Astrocyte of the hippocampus (primary cell): ENCODE results near the gene ZBTB46.
"Not testable (repeated sequence)": the region's sequence is repeated elsewhere in the genome, so short reads cannot be mapped to it uniquely, and the experiment has no call there.

Experiments
- DNase-seq: peaks from one replicate; pipeline ENCODE4 v3.0.0; 2011; ENCODE audit warnings: low read depth, low spot score

Gene ZBTB46

DNA sequence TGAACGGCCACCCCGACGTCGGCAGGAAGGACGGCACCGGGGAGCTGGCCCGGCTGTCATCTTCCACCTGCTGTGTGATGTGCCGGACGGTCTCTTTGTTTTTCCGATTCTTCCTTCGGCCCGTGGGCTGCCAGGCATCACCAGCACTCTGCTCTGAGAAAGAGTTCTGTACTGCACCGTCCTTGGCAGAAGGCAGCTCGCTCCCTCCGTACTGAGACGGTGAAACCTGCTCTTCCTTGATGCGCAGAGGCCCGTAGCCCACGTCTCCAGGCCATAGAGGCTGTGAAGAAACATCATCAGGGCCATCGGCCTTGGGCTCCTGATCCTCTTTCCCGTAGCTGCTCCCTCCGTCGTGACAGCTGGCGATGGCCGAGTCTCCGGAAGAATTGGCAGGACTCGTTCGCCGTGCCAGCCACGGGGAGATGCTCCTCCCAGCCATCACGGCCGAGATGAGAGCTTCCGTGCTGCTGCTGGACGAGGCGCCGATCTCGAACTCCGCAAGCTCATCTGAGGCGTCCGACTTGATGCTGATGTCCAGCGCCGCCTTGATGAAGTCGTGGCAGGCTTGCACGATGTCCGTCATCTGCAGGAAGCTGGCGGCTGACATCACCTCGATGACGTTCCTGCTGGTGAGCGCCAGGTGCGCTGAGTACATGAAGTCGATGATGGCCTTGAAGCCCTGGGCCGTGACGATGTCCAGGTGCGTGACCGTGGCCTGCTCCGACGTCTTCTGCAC lies 41.1 kb downstream of the ZBTB46 start:
- no peak for DNase-seq

DNA sequence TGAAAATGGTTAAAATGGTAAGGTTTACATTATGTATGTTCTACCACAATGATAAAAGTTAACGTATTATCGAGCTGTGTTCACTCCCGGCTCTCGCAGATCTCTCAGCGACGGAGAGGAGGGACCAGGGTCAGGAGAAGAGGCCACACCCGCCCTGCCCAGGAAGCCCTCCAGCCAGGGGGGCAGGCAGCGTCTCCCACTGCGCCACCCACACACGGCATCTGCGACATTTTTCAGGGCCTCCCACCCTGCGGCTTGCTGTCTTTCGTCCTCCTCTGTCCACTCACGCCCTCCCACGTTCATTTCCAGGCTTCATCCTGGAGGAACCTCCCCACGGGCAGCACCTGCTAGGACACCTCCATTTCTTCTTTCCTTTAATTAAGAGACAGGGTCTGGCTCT lies 43.3 kb downstream of the ZBTB46 start:
- no peak for DNase-seq

DNA sequence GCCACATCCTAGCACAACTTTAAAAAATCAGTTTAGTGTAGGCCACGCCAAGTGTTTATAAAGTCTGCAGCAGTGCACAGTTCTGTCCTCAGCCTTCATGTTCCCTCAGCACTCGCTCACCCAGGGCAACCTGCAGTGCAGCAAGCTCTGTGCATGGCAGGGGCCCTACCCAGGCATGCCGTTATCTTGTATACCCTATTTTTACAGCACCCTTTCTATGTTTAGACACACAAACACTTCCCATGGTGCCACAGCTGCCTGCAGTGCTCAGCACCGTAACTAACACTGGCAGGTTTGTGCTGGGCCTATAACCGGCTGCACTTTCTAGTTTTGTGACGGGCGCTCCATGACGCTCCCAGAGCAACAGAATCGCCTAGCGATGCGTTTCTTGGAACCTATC lies 43.8 kb downstream of the ZBTB46 start:
- DNase-seq: no peak

DNA sequence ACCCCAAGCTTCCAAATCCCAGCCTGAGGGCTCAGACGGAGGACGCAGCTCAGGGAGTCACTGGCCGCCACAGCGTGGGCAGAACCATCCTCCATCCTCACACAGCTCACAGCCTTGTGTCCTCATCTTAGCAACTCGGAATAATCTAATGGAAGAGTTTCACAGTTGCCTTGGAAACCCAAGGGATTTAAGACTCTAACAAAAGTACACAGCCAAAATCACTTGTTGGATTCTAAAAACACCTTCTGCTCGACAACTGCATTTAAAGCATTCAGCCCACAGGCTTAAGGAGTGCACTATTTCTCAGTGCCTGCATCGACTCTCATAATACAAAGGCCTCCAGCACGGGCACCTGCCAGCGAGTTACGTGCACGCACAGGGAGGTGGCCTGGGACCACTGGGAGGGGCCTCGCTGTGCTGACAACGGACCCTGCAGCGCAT lies 45.4 kb downstream of the ZBTB46 start:
- no peak for DNase-seq

DNA sequence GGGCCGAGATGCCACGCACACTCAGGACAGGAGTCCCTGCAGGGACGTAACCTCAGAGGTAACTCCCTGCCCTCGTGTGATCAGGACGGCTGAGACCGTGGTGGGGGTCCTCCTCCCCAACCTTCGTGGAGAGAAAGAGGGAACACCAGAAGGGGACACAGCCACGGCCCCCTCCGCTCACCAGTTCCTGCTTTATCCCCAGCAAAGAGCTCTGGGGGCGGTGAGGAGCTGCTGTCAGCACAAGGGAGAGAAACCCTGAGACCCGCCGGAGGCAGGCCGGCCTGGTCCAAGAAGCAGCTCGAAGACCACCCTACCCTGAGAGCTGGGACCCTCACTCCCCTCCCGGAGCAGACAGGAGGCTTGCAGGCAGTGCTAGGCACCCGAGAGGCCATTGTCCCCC lies 47.1 kb downstream of the ZBTB46 start:
- DNase-seq: no peak

DNA sequence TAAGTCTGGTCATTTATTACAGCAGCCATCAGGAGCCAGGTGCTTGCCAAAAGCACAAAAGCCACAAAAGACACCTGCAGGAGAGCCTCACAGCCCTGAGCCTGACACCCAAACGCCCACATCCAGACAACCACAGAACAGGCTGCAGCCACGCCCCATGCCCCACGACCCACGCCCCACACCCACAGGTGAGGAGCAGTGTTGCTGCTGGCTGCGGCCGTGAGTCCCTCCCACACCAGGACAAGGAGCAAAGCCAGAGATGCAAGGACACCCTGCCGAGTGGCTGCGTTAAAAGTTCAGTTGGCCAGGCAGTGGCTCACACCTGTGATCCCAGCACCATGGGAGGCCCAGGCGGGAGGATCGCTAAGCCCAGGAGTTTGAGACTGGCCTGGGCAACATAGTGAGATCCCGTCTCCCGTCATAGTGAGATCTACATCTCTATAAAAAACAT lies 48.5 kb downstream of the ZBTB46 start:
- no peak for DNase-seq

DNA sequence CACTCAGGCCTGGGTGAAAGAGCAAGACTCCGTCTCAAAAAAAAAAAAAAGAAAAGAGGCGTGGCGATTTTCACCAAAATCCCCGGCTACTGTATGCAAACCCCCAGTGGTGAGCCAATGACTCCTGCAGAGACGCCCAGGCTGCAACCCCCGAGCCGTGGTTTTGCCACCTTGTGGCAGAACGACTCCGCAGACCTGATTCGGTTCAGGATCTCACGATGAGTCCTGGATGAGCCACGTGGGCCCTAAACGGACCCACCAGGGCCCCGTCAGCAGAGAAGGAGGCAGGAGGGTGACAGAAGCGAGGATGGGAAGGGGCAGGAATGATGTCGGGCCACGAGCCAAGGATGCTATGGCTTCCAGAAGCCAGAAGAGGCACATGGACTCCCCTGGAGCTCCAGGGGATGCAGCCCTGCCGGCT lies 49.0 kb downstream of the ZBTB46 start:
- DNase-seq: no peak

DNA sequence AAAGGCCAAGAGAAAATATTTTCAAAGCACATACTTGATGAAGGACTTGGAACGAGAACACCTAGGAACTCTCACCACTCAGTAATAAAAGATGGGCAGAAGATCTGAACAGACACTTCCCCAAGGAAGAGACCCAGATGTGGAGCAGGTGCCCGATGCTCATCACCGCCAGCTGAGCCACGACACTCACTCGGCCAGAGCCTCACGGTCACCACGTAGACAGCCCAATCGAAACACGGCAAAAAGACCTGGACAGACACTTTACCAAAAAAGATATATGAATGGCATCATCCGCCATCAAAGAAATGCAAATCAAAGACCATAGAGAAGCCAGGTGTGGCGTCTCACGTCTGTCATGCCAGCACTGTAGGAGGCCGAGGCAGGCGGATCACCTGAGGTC lies 49.9 kb downstream of the ZBTB46 start:
- DNase-seq: no peak

DNA sequence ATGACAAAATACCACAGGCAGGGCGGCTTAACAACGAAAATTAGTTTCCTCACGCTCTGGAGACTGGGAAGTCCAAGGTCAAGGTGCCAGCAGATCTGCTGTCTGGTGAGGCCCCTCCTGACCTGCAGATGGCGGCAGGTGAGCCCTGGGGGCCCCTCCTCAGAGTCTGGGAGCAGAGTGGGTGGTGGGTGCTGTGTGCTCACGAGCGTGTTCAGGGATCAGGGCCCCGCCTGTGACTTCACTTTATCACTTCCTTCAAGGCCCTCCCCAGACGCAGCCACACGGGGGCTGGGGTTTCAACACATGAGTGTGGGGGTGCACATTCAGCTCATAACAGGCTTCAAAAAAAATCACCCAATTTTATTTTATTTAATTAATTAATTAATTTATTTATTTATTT lies 52.2 kb downstream of the ZBTB46 start:
- no peak for DNase-seq

DNA sequence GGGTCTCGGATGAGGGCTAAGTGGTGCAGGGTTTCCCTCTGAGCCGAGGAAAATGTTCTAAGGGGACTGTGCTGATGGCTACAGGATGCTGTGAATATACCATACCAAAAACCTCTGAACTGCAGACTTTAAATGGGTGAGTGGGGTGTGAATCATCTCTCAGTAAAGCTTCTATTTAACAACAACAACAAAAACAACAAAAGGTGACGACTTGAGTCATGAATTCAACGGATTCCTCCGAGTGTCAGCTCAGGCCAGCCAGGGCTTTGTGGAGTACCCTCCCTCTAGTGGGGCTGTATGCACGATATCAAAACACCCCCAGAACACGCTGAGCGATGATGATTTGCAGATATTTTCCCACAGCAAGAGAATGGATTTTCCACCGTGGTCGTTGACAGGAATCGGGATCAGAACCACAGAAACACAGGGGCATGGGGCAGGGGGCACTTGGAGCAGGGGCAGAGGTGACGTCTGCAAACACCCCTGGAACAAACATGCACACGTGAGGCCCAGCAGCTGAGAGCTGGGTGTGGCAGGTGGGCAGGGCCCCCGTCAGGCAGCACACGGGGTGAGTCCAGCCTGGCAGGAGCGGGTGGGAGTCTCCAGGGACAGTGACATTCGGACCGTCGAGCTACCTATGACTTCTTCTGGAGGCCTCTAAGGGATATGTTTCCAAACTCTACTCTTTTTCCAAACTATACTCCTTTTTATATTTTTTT lies 52.9 kb downstream of the ZBTB46 start:
- peak; percentile 63 for DNase-seq

DNA sequence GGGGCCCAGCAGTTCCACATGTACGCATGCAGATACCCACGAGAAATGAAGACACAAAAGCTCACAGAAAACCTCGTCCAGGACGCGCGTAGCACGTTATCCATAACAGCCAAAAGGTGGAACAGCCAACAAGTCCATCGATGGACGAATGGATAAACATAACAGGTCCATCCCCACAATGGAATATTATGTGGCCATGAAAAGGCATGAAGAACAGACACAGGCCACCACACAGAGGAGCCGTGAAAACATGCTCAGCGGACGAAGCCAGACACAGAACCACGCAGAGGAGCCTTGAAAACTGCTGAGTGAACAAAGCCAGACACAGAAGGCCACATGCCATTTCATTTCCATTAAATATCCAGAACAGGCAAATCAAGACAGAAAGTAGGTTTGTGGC lies 53.5 kb downstream of the ZBTB46 start:
- no peak for DNase-seq

DNA sequence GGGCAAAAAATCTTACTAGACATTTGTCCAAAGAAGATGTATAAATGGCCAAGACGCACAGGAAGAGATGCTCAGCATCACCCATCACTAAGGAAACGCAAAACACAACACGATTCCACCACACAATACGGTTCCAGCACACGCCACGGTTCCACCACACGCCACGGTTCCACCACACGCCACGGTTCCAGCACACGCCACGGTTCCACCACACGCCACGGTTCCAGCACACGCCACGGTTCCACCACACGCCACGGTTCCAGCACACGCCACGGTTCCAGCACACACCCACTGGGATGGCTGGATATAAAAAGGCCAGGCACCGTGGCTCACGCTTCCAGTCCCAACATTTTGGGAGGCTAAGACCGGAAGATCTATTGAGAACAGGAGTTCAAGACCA lies 54.2 kb downstream of the ZBTB46 start:
- not testable (repeated sequence) for DNase-seq

DNA sequence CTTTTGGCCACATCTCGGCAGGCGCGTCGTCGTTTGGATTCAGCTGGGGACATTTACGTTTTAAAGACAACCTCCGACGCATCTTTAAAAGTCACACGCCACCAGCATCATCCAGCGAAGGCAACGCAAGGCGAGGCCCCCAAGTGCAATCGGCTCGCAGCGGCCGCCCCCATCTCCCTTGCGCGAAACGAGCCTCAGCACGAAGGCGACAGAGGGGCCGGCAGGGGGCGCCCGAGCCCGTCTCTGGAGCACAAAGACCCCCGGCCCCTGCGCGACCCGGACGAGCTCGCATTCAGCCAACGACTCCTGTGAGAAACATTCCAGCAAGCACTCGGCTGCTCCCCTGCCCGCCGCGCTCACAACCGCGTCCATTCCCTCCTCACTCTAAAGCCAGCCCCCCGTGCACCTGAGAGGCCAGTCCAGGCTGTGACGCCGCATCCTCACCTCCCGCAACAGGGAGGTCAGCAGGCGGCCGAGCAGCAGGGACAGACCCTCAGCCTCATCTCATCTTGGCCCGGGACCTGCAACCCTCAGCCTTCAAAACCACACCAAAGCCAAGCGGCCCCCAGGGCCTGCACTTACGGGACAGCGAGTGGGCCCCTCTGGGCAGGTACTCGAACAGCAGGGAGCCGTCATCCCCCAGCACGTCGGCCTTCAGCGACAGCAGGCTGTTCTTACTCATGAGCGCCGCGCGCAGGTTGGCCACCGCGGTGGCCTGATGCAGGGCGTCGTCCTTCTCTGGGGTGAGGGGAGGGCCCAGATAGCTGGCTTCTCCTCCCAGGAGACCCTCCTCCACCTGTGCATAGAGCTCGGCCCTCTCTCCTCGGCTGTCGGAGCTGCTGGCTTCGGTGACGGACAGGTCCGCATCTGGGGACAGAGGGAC lies 55.7 kb downstream of the ZBTB46 start:
- DNase-seq: peak; percentile 87

DNA sequence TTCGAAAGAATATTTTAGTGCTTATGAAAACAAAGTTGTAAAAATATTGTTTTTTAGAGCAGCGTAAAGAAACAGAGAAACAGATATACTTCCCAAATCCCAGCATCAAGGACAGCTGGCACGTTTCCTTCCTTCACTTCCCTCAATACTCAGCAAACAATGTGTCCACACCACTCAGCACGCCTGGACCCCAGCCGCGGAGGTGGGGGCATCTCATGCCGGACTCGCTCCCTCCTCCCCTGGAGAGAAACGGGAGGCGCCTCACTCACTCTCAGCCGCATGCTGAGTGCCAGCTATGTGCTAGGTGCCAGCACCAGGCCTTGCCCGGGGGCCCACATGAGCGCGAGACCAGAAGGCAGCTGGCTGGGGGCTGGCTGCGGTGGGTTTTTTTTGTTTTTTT lies 56.8 kb downstream of the ZBTB46 start:
- DNase-seq: no peak

DNA sequence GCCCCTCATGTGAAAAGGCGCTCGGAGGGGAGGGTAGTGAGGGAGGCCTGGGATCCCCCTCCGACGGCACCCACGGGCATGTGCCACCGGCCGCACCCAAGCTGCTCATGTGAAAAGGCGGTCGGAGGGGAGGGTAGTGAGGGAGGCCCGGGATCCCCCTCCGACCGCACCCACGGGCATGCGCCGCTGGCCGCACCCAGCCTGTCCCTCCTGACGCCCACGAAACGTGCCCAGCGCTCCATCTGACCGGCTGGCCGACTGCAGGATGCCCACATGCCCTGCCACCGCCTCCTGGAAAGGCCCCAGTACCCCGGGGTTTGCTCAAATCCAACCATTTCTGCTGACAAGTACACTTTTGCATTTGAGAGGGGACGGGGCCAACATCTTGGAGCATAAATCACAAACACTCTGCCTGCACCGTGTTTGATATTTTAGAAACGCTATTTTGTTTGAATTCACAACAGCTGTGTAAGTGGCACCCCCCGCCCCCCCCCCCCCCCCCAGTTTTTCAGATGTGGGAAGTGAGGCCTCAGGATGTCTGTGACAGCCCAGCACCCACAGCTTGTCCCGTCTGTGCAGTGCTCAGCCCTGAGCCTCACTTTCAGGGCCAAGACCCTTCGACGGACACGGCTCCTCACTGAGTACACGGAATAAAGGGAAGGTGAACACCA lies 57.4 kb downstream of the ZBTB46 start:
- no peak for DNase-seq

DNA sequence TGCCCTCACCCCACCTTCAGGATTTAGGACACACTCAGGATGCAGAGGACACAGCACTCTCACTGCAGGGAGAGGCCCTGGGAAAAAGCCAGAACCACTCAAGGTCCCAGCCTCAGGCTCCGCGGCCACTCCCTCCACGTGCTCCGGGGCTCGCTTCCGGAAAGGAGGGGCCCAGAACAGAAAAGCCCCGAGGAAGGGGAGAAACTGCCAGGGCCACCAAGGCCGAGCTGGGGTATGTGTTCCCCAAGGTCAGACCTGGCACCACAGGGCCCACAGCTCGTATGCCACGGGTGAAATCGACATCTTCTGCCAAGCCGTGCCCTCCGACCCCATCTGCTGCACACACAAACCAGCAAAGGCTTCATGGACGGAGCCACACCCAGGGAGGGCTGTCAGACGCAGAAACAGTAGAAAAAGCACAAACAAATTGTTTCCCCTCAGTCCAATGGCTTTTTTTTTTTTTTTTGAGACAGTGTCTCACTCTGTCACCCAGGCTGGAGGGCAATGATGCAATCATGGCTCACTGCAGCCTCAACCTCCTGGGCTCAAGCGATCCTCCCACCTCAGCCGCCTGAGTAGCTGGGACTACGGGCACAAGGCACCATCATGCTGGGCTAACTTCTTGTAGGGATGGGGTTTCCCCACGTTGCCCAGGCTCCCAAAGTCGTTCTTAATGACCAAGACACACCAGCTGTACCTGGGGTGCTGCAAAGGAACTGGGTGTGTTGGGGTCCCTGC lies 58.1 kb downstream of the ZBTB46 start:
- DNase-seq: no peak

DNA sequence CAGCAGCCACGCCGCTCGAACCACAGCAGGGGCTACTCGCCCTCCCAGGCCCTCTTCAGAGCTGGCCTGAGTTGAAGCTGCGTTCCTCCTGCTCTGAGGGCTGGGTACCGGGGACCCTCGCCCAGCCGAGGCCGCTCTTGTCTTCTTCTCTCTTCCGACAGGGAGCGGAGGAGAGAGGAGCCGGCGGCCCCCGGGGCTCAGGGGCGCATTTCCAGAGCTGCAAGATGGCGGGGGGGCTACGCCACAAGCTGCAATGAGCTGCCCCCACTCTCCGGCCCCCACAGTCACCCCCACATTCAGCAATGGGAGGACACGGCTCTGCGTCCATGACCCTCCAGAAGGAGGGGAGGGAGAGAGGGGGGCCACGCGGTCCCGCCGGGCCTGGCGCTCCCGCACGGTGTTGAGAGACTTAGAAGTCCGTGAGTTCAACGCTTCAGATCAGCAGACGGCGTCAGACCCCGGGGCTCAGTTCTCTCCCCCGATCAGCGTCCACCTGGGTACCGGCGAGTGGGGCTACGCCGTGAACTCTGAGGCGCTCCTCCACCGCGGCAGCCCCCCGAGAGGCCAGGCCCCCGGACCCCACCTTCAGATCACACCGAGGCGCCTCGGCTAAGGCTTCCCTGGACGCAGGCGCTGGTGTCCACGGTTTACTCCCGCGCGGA lies 59.9 kb downstream of the ZBTB46 start:
- DNase-seq: no peak

DNA sequence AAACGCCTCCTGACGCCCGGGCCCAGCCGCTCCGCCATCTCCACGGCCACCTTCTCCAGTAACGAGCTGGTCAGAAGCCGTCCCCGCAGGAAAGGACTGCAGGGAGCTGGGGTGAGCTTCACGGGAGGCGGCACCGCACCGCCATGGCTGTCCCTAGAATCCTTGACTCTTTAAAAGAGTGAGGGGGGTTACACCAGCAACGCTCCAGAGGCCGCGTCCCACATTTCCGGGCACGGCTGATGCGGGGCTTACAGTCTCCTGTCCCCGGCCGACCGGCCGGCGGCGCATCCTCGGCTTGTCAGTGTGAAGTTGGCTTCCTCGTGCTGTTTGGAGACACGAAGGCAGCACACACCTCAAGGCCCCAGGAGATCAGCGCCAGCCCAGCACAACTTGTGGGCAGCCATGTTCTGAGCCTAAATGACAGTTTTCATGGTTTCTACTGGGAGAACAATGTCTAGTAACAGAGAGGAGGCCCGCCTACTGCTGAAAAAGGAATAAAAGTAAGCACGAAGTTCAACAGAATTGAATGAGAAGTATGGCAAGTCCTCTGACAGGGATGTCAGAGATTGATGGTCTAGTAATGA lies 61.1 kb downstream of the ZBTB46 start:
- DNase-seq: no peak

DNA sequence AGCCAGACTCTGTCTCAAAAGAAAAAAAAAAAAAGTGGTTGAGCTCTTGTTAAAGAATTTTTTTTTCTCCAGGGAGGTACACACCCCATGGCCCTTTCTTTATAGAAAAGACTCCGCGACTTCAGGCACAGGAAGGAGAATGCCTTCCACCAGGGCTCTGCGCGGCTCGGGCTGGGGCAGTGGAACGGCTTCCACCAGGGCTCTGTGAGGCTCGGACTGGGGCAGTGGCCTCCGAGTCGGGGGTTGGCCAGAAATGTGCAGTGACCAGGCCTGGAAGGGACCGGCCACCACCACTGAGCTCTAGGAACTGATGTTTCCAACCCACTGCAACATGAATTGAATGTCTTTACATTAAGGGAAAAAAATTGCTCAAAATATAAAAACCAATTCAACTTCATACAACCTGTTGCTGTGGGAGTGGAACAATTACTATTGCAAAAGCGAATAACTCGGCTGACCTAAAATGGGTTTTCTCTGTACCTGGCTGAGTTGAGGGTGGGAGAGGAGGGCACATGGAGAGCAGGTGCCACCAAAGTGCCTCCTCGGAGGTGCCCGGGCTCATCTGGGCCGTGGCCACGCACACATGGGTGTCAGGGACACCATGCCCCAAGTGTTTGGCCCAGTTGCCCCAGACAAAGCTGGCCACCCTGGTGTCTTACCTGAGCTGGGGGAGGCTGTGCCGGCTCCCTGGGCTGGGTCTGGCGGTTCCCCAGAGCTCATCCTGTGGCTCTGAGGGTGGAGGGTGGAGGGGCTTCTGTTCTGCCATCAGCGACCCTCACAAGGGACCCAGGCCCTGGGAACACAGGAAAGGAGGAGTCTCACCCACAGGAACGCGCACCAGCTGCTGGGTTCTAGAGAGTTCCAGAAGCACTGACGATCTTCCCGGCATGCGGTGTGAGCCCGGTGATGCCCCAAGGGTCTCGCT lies 62.2 kb downstream of the ZBTB46 start:
- no peak for DNase-seq
